Transverse colon (tissue), 4 donors: ENCODE measurements around the gene UGT3A1.

Experiments used
- CTCF ChIP-seq, 5 experiments: fragments of 200-600 bp in 3 of 5; fragments of 450-650 bp in 2 of 5; sonication (generic) in 3 of 5; IDR thresholded peaks; 1 replicate in 2 of 5; 2 replicates in 3 of 5; pipeline ENCODE4 v1.5.1; 2016 to 2017; ENCODE audit warnings: antibody characterized with exemption in 5 of 5, inconsistent platforms in 3 of 5, mild to moderate bottlenecking in 2 of 5, moderate library complexity in 1 of 5
- EP300 ChIP-seq: sonication (generic); formaldehyde crosslinking; IDR thresholded peaks from one replicate; pipeline ENCODE4 v1.6.1; 2017; ENCODE audit warnings: antibody characterized with exemption, low read depth
- POLR2A ChIP-seq: fragments of 450-650 bp; IDR thresholded peaks from one replicate; pipeline ENCODE4 v1.6.1; 2016; ENCODE audit warnings: antibody characterized with exemption, mild to moderate bottlenecking, moderate library complexity
- POLR2AphosphoS5 ChIP-seq, 3 donors: sonication (generic); formaldehyde crosslinking; IDR thresholded peaks; one replicate each; pipeline ENCODE4 v1.6.1; 2016; ENCODE audit warnings: antibody characterized with exemption in 3 of 3

GRCh38 chr5:35922468-35922867 lies 68.7 kb downstream of the UGT3A1 start:
- TF ChIP-seq CTCF (IDR thresholded peaks at IDR 0.05): no peak
- TF ChIP-seq POLR2A: no peak
- no peak for TF ChIP-seq EP300
- TF ChIP-seq POLR2AphosphoS5 (IDR thresholded peaks at IDR 0.05): no peak
